ENCODE measurements around the gene TREML1. TPM values are rescaled to one million over a fixed set of nuclear protein-coding genes. Genes with fewer than 3 reads are reported as not detected.

The TREML1 gene
- total and polyA plus RNA-seq, 2 donors (not counting 1 experiment from before 2014, with no cell fraction given): 0.07 TPM; not detected in 1

- Mint-ChIP-seq H3K4me3 (peak overlapping the region; percentile 73), H3K27ac (peak overlapping the region; percentile 97), H3K9me3 (ENCODE audit: insufficient read depth) (no peaks in the 10 kb centered on the region), H3K27me3 (no peaks in the 10 kb centered on the region), H3K4me1 (peaks cover 88% of the 10 kb centered on the region)
- Histone ChIP-seq H4K20me1 (ENCODE audit: control insufficient read depth, insufficient read depth, low read length, poor library complexity, severe bottlenecking) (peaks cover 24% of the 10 kb centered on the region), H3K9ac (ENCODE audit: low read length) (peak overlapping the region; percentile 63), H3K79me2 (ENCODE audit: control insufficient read depth, insufficient read depth, low read length) (peaks cover 40% of the 10 kb centered on the region), H2AFZ (ENCODE audit: insufficient read depth, low read depth, low read length, poor library complexity, severe bottlenecking) (peak overlapping the region; percentile 36), H3K4me2 (replicated peaks; ENCODE audit: low read depth, low read length, poor library complexity, severe bottlenecking) (peak overlapping the region; percentile 80), H3K4me3 (ENCODE audit: control extremely low read depth in 1 of 5, extremely low read depth in 1 of 5, insufficient read depth in 1 of 5, low read depth in 2 of 5, low read length in 4 of 5) (peak overlapping the region; percentile 46 to 62 (median 60)), H3K27ac (ENCODE audit: low read length in 2 of 2) (peak overlapping the region; percentile 90 to 94), H3K4me1 (ENCODE audit: control insufficient read depth in 2 of 2, insufficient read depth in 2 of 2, low read length in 2 of 2) (peaks cover 82 to 86% of the 10 kb centered on the region in 2 donors), H3K9me3 (ENCODE audit: control extremely low read depth in 1 of 3, control insufficient read depth in 2 of 3, insufficient read depth in 1 of 3, low read length in 2 of 3) (no peaks in the 10 kb centered on the region), H3K36me3 (replicated peaks in 1 of 2; ENCODE audit: control extremely low read depth in 1 of 2, control insufficient read depth in 1 of 2, extremely low read depth in 1 of 2, insufficient read depth in 2 of 2, low read length in 1 of 2) (peaks cover 5 to 39% of the 10 kb centered on the region in 2 experiments), H3K27me3 (replicated peaks in 1 of 4; ENCODE audit: control extremely low read depth in 1 of 4, control insufficient read depth in 3 of 4, insufficient read depth in 4 of 4, low read length in 3 of 4) (no peaks in the 10 kb centered on the region)
- CTCF ChIA-PET: interaction anchor here (0.6 to 1.8 kb wide), 5 partner anchors 8 to 193 kb away, joined by 3 to 6 read pairs (median 3); partner anchors contain the start of gene NFYA
- ATAC-seq (ENCODE audit: low read depth) (peak; percentile 29), DNase-seq (peak; percentile 46)
- intact Hi-C loops (cut with micrococcal nuclease): loop anchor here (2.0 kb wide), 2 partner anchors 17 to 79 kb away; no protein-coding TSS in a partner anchor
- TF ChIP-seq CTCF (IDR thresholded peaks at IDR 0.05): no peak
- no peak for TF ChIP-seq EZH2 (IDR thresholded peaks at IDR 0.05; ENCODE audit: borderline replicate concordance, insufficient read depth, low read depth, low read length, poor library complexity, severe bottlenecking)
- 50% methylated on average over 1 of the region's 1 CpG for WGBS (ENCODE audit: insufficient coverage)
- POLR2A ChIA-PET: interaction anchor here (0.6 kb wide), 1 partner anchor 1219 kb away, joined by 4 read pairs; no protein-coding TSS in a partner anchor
Measured at GRCh38 chr6:41199552-41200246, 45.6 kb upstream of the TREML1 start.

DNA sequence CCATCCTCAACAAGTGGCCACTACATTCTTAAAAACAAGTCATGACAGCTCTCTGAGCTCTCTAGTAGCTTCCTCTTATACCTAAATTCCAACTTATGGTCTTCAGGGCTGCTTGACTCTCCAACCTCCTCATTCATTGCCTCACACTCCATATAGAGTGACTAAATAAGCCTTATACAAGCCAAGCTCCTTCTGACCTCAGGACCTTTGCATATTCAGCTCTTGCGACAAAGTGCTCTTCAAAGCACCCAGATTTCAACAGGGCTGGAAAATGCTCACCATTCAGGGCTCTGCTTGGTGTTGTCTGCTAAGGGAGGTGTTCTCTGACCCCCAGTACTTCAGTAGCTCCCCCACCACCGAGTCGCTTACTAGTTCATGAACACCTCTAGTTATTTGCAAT lies 43.1 kb upstream of the TREML1 start:
- Mint-ChIP-seq H3K4me1 (peaks cover 94% of the 10 kb centered on the region), H3K27ac (peak overlapping the region; percentile 97), H3K4me3 (peak overlapping the region; percentile 15), H3K9me3 (ENCODE audit: insufficient read depth) (no peaks in the 10 kb centered on the region), H3K27me3 (no peaks in the 10 kb centered on the region)
- H3K79me2 ChIP-seq (ENCODE audit: control insufficient read depth, insufficient read depth, low read length): peaks cover 45% of the 10 kb centered on the region
- no peak for TF ChIP-seq EZH2 (IDR thresholded peaks at IDR 0.05; ENCODE audit: borderline replicate concordance, insufficient read depth, low read depth, low read length, poor library complexity, severe bottlenecking)
- no peak for TF ChIP-seq CTCF (IDR thresholded peaks at IDR 0.05)
- no peak overlapping the region for H2AFZ ChIP-seq (ENCODE audit: insufficient read depth, low read depth, low read length, poor library complexity, severe bottlenecking)
- H4K20me1 ChIP-seq (ENCODE audit: control insufficient read depth, insufficient read depth, low read length, poor library complexity, severe bottlenecking): peaks cover 40% of the 10 kb centered on the region
- DNase-seq (no peak), ATAC-seq (ENCODE audit: low read depth) (no peak)
- ChIA-PET CTCF (interaction anchor here (1.3 to 2.0 kb wide), 4 partner anchors 10 to 158 kb away, joined by 3 to 6 read pairs (median 4); no protein-coding TSS in a partner anchor), POLR2A (interaction anchor here (0.8 kb wide), 1 partner anchor 9 kb away, joined by 3 read pairs; no protein-coding TSS in a partner anchor)
- H3K27me3 ChIP-seq (replicated peaks in 1 of 4; ENCODE audit: control extremely low read depth in 1 of 4, control insufficient read depth in 3 of 4, insufficient read depth in 4 of 4, low read length in 3 of 4): no peaks in the 10 kb centered on the region
- intact Hi-C loops (cut with micrococcal nuclease): no loop called here
- no CpG with 5 or more reads among the region's 3 CpGs for WGBS (ENCODE audit: insufficient coverage)
- H3K9ac ChIP-seq (ENCODE audit: low read length): peak overlapping the region; percentile 15
- no peaks in the 10 kb centered on the region for H3K9me3 ChIP-seq (ENCODE audit: control extremely low read depth in 1 of 3, control insufficient read depth in 2 of 3, insufficient read depth in 1 of 3, low read length in 2 of 3)
- H3K4me3 ChIP-seq (ENCODE audit: control extremely low read depth in 1 of 5, extremely low read depth in 1 of 5, insufficient read depth in 1 of 5, low read depth in 2 of 5, low read length in 4 of 5): peak overlapping the region in 1 of 5 experiments; percentile 38
- H3K4me2 ChIP-seq (replicated peaks; ENCODE audit: low read depth, low read length, poor library complexity, severe bottlenecking): peak overlapping the region; percentile 80
- H3K36me3 ChIP-seq (replicated peaks in 1 of 2; ENCODE audit: control extremely low read depth in 1 of 2, control insufficient read depth in 1 of 2, extremely low read depth in 1 of 2, insufficient read depth in 2 of 2, low read length in 1 of 2): peaks cover 5 to 59% of the 10 kb centered on the region in 2 experiments
- H3K27ac ChIP-seq (ENCODE audit: low read length in 2 of 2): peak overlapping the region; percentile 13 to 94
- H3K4me1 ChIP-seq (ENCODE audit: control insufficient read depth in 2 of 2, insufficient read depth in 2 of 2, low read length in 2 of 2): peaks cover 78 to 80% of the 10 kb centered on the region in 2 donors

Measured in B cell (primary cell).